SK-N-SH (cell line): ENCODE data around the gene MATN1. TPM values are rescaled to one million over a fixed set of nuclear protein-coding genes. Genes with fewer than 3 reads are reported as not detected.

Experiments used
- CTCF ChIA-PET: fragments of 300-600, 350-600 bp; formaldehyde crosslinking; extraction: SDS; loops from one replicate; lab custom pipeline; 2021; lab: Yijun Ruan, JAX
- POLR2A ChIA-PET: fragments of 350-600 bp; sonication (Branson Sonifier 250); formaldehyde crosslinking; extraction: SDS; loops from one replicate; lab custom pipeline; 2020; ENCODE audit warnings: antibody characterized with exemption, inconsistent platforms; lab: Yijun Ruan, JAX
- DNase-seq: peaks from one replicate; pipeline ENCODE4 v3.0.0; 2012
- H2AFZ ChIP-seq: fragments of 200-600 bp; sonication (generic); 2 replicates; pipeline ENCODE4 v1.8.1; 2016; ENCODE audit warnings: antibody characterized with exemption, mild to moderate bottlenecking, low read depth
- H3F3A ChIP-seq: fragments of 200-600 bp; sonication (generic); replicated peaks from 2 replicates; pipeline ENCODE3; 2016; ENCODE audit warnings: antibody characterized with exemption, mild to moderate bottlenecking; ENCODE audit not compliant: insufficient read depth
- H3K27ac ChIP-seq, 2 experiments: fragments of 200-500 bp in 1 of 2; fragments of 200-600 bp in 1 of 2; sonication (Bioruptor generic) in 1 of 2; sonication (generic), shearing (Covaris generic) in 1 of 2; 2 replicates each; pipeline versions ENCODE4 v1.5.1 to v1.6.1; 2014 to 2016; ENCODE audit warnings: low read depth in 2 of 2, inconsistent platforms in 1 of 2, low read length in 1 of 2, mild to moderate bottlenecking in 1 of 2, mixed read lengths in 1 of 2
- H3K27me3 ChIP-seq: fragments of 200-600 bp; sonication (generic), shearing (Covaris generic); 2 replicates; pipeline ENCODE4 v1.6.1; 2016; ENCODE audit warnings: mixed run types; ENCODE audit not compliant: insufficient read depth
- H3K36me3 ChIP-seq, 2 experiments: fragments of 200-500 bp in 1 of 2; fragments of 200-600 bp in 1 of 2; sonication (Bioruptor generic) in 1 of 2; sonication (generic) in 1 of 2; replicated peaks in 1 of 2; 2 replicates each; pipeline versions ENCODE3 to v1.5.1; 2014 to 2016; ENCODE audit warnings: low read length in 1 of 2, mild to moderate bottlenecking in 1 of 2; ENCODE audit not compliant: insufficient read depth in 2 of 2, control insufficient read depth in 1 of 2
- H3K4me1 ChIP-seq, 2 experiments: fragments of 200-500 bp in 1 of 2; fragments of 200-600 bp in 1 of 2; sonication (Bioruptor generic) in 1 of 2; sonication (generic), shearing (Covaris generic) in 1 of 2; 2 replicates each; pipeline versions ENCODE4 v1.5.1 to v1.6.1; 2014 to 2016; ENCODE audit warnings: low read depth in 1 of 2, low read length in 1 of 2, mixed run types in 1 of 2; ENCODE audit not compliant: insufficient read depth in 2 of 2, control insufficient read depth in 1 of 2
- H3K4me2 ChIP-seq: fragments of 200-600 bp; sonication (generic), shearing (Covaris generic); 2 replicates; pipeline ENCODE4 v1.6.1; 2017; ENCODE audit warnings: mixed run types
- H3K4me3 ChIP-seq, 2 experiments: fragments of 200-500 bp in 1 of 2; fragments of 200-600 bp in 1 of 2; sonication (Bioruptor generic) in 1 of 2; sonication (generic), shearing (Covaris generic) in 1 of 2; 2 replicates each; pipeline versions ENCODE4 v1.5.1 to v1.8.1; 2014 to 2016; ENCODE audit warnings: low read depth in 2 of 2, inconsistent platforms in 1 of 2, low read length in 1 of 2, mild to moderate bottlenecking in 1 of 2, mixed read lengths in 1 of 2, moderate library complexity in 1 of 2
- H3K79me2 ChIP-seq: fragments of 200-600 bp; sonication (generic); 2 replicates; pipeline ENCODE4 v1.8.1; 2017; ENCODE audit warnings: mild to moderate bottlenecking; ENCODE audit not compliant: insufficient read depth
- H3K9ac ChIP-seq: fragments of 200-600 bp; sonication (generic); 2 replicates; pipeline ENCODE4 v1.6.1; 2017; ENCODE audit warnings: mixed run types
- H3K9me2 ChIP-seq: fragments of 200-600 bp; sonication (generic); 2 replicates; pipeline ENCODE4 v1.6.1; 2017; ENCODE audit warnings: mixed run types
- H3K9me3 ChIP-seq: fragments of 200-600 bp; sonication (generic); 2 replicates; pipeline ENCODE4 v1.6.1; 2017; ENCODE audit warnings: mixed run types, mild to moderate bottlenecking, moderate library complexity
- H4K20me1 ChIP-seq: fragments of 200-600 bp; sonication (generic); 2 replicates; pipeline ENCODE4 v1.6.1; 2017; ENCODE audit warnings: mild to moderate bottlenecking, mixed run types; ENCODE audit not compliant: insufficient read depth
- CTCF ChIP-seq: fragments of 200-600 bp; sonication (generic); IDR thresholded peaks from 2 replicates; pipeline ENCODE4 v1.6.1; 2017; ENCODE audit warnings: antibody characterized with exemption, mild to moderate bottlenecking, moderate library complexity
- FOSL2 ChIP-seq: IDR thresholded peaks from 2 replicates; pipeline ENCODE4 v1.4.0; 2012; ENCODE audit warnings: low read depth, mild to moderate bottlenecking, moderate library complexity, borderline replicate concordance
- FOXJ3 ChIP-seq: sonication (generic); formaldehyde crosslinking; IDR thresholded peaks from 2 replicates; pipeline ENCODE4 v1.5.1; 2020; ENCODE audit warnings: mild to moderate bottlenecking, missing genetic modification reagents
- FOXM1 ChIP-seq: IDR thresholded peaks from 2 replicates; pipeline ENCODE4 v1.4.0; 2012; ENCODE audit warnings: low read depth, mild to moderate bottlenecking
- GATA2 ChIP-seq: sonication (generic); formaldehyde crosslinking; IDR thresholded peaks from 2 replicates; pipeline ENCODE4 v1.5.0; 2020; ENCODE audit warnings: mild to moderate bottlenecking, missing genetic modification reagents
- IRF3 ChIP-seq: fragments of 150-350 bp; IDR thresholded peaks from 2 replicates; pipeline ENCODE4 v1.6.1; 2016; ENCODE audit warnings: mild to moderate bottlenecking, low read depth, low read length
- MAX ChIP-seq: IDR thresholded peaks from 2 replicates; pipeline ENCODE4 v1.4.0; 2012; ENCODE audit warnings: low read depth
- NFIC ChIP-seq: IDR thresholded peaks from 2 replicates; pipeline ENCODE4 v1.4.0; 2012; ENCODE audit warnings: borderline replicate concordance
- POLR2AphosphoS5 ChIP-seq: IDR thresholded peaks from 2 replicates; pipeline ENCODE4 v1.6.1; 2012; ENCODE audit warnings: low read depth, low read length
- REST ChIP-seq: IDR thresholded peaks from 2 replicates; pipeline ENCODE4 v1.6.1; 2012; ENCODE audit warnings: mild to moderate bottlenecking, low read depth, low read length, moderate library complexity
- RFX5 ChIP-seq: IDR thresholded peaks from 2 replicates; pipeline ENCODE4 v1.6.1; 2012; ENCODE audit warnings: mild to moderate bottlenecking, improper control_type of control experiment, low read length
- RXRA ChIP-seq: IDR thresholded peaks from 2 replicates; pipeline ENCODE4 v1.4.0; 2012; ENCODE audit warnings: low read depth, mild to moderate bottlenecking, borderline replicate concordance
- TAF1 ChIP-seq: IDR thresholded peaks from 2 replicates; pipeline ENCODE4 v1.6.1; 2012; ENCODE audit warnings: low read depth, mild to moderate bottlenecking, low read length, moderate library complexity, borderline replicate concordance
- TEAD4 ChIP-seq: IDR thresholded peaks from 2 replicates; pipeline ENCODE4 v1.4.0; 2012; ENCODE audit warnings: mild to moderate bottlenecking, borderline replicate concordance; ENCODE audit not compliant: insufficient read depth
- ZBTB33 ChIP-seq: IDR thresholded peaks from 2 replicates; pipeline ENCODE4 v1.4.0; 2012; ENCODE audit warnings: low read depth, borderline replicate concordance
- WGBS: methylation state at CpG from one replicate; pipeline ENCODE4 v1.1.6; 2017; ENCODE audit warnings: low lambda C conversion rate; 5-methylcytosine and 5-hydroxymethylcytosine counted together
- polyA plus RNA-seq, 3 experiments: library from polyadenylated mRNA; depleted of rRNA; stranded (reverse); fragments of >200 nt; gene quantifications; 2 replicates each; pipeline ENCODE4 v1.2.3, GENCODE V29; 2012

MATN1 gene
- polyA plus RNA-seq, 1 of the 3 experiments (the other 2 are of a cell fraction): 0.23 TPM

- Histone ChIP-seq H3K9ac (no peak overlapping the region), H3K4me1 (peaks cover 0 to 10% of the 10 kb centered on the region in 2 experiments; a peak in 2 of 4 replicates), H3K4me2 (no peak overlapping the region), H3K9me2 (no peaks in the 10 kb centered on the region), H3K4me3 (no peak overlapping the region), H3K36me3 (no peaks in the 10 kb centered on the region), H3F3A (peaks cover 6% of the 10 kb centered on the region), H4K20me1 (no peaks in the 10 kb centered on the region), H3K27me3 (no peaks in the 10 kb centered on the region; the same call in 1 of the 2 replicates), H3K27ac (no peak overlapping the region), H3K79me2 (no peaks in the 10 kb centered on the region), H2AFZ (no peak overlapping the region), H3K9me3 (no peaks in the 10 kb centered on the region)
- POLR2A ChIA-PET: no interaction called here
- no peak for DNase-seq
- CTCF ChIA-PET: interaction anchor here (1.3 to 1.4 kb wide), 2 partner anchors 66 to 1477 kb away, joined by 3 to 5 read pairs; partner anchors contain the start of gene PTPRU
- 70% methylated on average over 12 of the region's 12 CpGs for WGBS
- TF ChIP-seq TAF1: no peak
- no peak for TF ChIP-seq RXRA
- TF ChIP-seq CTCF: no peak
- TF ChIP-seq TEAD4: no peak
- TF ChIP-seq FOXJ3 (CRISPR knock-in tag): no peak
- no peak for TF ChIP-seq ZBTB33
- no peak for TF ChIP-seq NFIC
- TF ChIP-seq MAX: no peak
- TF ChIP-seq IRF3: no peak
- no peak for TF ChIP-seq REST
- no peak for TF ChIP-seq POLR2AphosphoS5
- TF ChIP-seq FOXM1: no peak
- no peak for TF ChIP-seq RFX5
- TF ChIP-seq GATA2 (CRISPR knock-in tag): no peak
- no peak for TF ChIP-seq FOSL2
- TF ChIP-seq, all 33 proteins: peak for 0
Measured at GRCh38 chr1:30713311-30713710, 10.1 kb downstream of the MATN1 start.
